ENCODE results near the gene P2RY12.

- TF ChIP-seq CTCF (IDR thresholded peaks at IDR 0.05) (no peak), POLR2A (IDR thresholded peaks at IDR 0.05) (no peak)
Observed at GRCh38 chr3:151425627-151426340, 41.2 kb upstream of the P2RY12 start.
